HG03280 (cell line): ENCODE data around the gene C15orf61.

Experiments
- ATAC-seq: cut with Tn5 transposase; IDR thresholded peaks from one replicate; pipeline ENCODE4 v1.9.1; 2021; ENCODE audit warnings: mild to moderate bottlenecking, moderate library complexity; ENCODE audit not compliant: unreplicated experiment

Gene C15orf61

DNA sequence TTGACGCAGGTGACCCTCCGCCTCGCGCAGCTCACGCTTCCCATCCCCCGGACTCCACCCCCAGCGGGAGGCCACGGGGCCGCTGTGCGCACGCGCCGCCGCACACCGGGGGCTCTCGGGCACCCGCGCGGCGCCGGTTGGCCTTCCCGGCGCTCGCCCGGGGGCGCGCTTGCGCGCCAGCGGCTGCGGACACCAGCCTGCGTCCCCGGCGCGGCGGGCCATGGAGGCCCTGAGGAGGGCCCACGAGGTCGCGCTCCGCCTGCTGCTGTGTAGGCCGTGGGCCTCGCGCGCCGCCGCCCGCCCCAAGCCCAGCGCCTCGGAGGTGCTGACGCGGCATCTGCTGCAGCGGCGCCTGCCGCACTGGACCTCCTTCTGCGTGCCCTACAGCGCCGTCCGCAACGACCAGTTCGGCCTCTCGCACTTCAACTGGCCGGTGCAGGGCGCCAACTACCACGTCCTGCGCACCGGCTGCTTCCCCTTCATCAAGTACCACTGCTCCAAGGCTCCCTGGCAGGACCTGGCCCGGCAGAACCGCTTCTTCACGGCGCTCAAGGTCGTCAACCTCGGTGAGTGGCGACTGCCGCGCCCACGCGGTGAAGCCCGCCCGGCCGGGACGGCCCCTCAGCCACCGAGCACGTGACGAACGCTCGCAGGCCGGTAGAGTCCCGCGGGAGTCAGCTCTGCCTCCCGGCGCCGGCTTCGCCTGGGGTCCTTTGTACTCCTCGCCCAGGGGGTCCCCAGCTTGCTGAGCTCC, at the start of gene C15orf61:
Gene C15orf61 (plus strand): TSS at position 103 of the 754 bp plus-strand sequence. CDS start 118 bp downstream, at position 221.
- peak; percentile 79 for ATAC-seq

DNA sequence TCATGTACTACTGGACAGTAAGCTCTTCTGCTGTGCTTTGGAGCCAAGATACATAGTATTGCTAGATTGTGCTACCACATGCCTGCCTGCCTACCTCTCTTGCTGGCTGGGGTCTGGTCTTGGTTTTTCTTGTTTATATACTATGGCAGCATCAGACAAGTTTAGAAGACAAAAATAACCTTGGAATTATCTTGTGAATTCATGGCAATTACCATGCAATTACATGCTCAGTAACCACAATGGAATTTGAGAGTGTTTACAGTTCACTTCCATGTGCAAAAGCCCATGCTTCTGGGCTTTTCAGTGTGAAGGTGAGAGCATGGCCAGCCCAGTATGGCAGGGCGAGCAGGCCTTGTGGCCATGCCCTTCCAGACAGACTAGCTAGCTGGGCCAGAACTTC, 48.0 kb upstream of the C15orf61 start:
- no peak for ATAC-seq

DNA sequence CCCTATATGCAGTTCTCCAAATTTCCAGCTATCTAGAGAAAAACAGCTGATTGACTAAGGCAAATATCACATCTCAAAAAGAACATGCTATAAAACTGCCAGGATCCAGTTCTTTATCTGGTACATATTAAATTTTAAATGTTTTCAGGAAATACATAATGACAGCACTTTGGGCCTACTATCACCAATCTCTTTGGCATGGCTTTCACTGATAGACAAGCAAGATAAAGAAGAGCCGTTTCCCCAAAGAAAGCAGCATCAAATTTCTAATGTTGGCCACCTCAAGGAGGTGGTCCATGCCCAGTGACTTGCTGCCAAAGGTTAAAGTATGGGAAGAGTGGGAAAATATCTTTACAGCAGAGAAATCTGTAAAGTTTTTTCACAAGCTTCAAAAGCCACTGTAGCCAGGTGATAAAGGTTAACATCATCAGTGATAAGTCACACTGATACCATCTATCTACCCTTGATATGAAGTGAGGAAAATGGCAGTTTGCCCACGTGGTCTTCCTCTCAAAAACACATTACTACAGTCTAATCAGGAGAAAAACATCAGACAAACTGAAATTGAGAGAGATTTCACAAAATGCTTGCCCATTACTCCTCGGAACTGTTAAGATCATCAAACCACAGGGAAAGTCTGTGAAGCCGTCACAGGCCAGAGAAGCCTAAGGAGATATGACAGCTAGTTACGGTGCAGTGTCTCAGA, 46.4 kb upstream of the C15orf61 start:
- ATAC-seq = no peak

DNA sequence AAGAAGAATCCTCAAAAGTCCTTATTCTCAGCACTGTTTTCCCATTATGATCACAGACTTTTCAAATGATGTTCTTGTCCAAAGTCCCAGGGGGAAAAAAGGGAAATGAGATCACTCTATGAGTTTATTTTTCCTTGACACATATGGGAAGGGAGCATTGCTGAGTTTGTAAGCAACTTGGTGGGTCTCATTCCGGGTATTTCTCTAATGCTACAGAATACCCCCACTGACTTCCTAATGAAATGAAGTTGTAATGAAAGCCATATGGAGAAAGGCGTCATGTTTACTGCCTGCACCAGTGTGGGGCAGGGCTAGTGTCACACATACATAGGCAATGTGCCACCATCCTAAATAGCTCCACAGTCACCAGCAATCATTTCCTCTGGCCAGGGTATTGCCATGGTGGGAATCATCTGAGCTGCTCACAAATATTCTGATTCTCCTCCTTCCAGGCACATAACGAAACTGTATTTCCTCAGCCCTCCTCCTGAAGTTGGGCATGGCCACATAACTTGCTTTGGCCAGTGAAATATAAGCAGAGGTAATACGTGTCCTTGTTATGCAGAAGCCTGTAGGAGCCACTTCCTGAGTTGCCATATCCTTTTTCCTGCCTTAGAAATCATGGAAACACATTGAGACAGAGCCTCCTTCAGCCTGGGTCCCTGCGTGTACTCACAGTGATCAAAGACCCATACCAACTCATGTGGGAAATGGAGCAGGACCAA, 41.0 kb upstream of the C15orf61 start:
- no peak for ATAC-seq

DNA sequence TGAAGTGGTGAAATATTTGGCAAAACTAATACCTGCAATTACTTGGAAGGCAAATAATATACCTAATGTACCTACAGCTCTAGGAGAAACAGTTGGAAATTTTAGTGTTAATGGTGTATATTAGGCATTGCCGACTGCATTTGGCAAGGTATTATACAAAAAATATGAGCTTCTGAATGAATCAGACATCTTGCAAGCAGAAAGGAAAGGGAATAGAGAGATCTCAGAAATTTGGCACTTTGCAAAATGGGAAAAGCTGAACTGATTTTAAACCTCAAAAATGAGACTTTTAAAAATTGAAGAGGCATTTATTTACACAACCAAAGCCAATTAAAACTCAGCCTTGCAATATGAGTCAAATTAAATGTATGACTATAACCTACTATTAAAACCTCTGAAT, 40.2 kb upstream of the C15orf61 start:
- no peak for ATAC-seq

DNA sequence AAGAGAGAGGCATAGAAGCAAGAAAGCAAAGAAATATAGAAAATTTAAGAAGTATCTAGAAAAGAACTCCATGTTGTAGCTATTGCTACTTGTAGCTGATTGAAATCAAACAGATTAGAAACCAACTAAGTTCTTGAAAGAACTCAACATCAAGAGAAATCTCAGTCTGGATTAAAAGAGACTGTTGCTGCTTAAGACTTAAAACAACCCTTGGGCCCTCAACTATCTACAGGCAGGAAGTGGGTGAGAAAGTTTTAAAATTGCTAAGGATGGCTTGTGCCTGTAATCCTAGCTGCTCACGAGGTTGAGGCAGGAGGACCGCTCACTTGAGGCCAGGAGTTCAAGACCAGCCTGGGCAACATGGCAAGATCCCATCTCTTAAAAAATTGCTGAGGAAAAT, 39.3 kb upstream of the C15orf61 start:
- no peak for ATAC-seq

DNA sequence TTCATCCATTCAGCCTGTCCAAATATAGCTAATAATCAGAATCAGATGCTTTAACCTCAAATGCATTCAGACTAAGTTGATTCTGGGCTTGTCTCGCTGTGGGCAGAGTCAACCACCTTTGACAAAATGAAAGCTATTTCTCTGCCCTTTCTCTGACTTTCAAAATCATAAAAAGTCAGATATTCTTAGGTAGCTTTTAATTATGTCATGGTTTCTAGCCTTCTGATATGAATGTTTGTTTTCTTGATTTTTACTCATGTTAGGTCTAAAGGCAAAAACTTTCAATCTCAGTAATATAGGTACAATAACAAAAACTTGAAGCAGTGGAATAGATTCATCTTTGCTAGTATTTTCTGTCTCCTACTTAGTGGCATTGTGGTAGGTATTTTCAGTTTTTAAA, 25.3 kb upstream of the C15orf61 start:
- ATAC-seq = no peak

DNA sequence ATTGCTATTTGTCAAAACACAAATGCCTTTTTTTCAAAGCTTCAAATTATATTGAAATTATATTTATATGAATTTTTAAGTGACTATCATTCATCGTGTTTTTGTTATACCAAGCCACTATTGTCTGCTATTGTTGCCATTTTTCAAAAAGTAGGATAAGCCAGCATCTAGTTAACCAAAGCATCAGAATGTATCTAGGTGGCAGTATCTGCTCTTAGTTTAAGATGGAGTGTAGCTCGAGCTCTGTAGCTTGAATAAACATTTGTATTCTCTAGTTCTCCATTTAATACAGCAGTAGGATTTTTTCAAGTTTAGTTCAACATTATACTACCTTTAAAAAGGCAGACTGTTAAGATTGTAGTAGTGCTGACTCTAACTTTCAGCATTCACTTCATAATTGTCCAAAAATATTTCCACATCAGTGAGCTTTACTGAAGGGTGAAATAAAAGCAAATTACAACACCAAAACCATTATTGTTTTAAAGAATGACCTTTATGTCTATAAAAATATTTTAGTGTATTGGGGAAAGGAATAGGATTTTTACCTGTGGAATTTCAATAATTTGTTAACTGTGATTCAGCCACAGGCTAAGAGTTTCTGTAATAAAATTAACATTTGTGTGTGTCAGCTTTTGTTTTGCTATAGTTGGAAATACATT, 19.6 kb upstream of the C15orf61 start:
- ATAC-seq = no peak

DNA sequence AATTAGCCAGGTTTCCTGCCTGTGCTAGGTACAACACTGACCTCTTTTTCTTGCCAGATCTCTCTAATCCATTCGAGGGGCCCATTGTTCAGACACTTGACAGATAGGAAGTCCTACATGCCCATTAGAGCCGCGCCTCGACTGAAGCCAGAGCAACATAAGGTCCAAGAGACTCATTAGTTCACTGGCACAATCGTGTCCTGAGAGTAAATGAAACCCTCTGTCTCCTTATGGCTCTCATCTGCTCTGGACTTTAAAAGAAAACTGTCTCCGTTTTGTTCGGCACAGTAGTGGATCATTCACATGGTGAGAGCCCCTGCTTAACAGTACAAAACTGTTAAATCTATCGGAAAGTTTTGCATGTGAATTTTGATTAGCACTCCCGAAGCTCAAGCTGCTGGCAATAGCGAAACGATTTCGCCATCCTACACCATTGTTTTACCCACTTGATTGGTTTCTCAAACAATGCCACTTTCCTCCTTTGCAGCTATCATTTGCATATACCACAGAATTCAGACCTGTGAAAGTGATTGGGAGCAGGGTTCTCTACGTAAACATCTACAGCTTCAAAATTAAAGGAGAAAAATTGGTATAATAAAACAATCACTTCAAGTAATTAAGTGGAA, 19.0 kb upstream of the C15orf61 start:
- ATAC-seq = no peak

DNA sequence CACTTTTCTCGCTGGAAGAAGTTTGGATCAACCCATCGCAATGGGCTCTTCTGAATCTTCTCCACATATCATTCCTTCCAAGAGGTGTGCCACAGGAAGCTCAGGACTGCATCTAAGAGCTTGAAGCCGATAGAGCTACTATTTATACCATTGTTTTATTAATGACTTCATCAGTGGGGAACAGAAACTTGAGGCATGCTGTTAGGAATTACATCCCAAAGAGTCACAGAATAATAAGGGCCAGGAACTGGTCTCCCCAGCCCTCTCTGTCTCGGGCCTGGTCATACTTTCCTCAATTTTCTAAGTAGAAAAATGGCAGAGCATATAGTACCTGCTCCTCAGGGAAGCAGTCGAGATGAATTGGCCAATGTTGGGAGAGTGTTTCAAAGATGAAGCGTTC, 16.9 kb upstream of the C15orf61 start:
- ATAC-seq = no peak

DNA sequence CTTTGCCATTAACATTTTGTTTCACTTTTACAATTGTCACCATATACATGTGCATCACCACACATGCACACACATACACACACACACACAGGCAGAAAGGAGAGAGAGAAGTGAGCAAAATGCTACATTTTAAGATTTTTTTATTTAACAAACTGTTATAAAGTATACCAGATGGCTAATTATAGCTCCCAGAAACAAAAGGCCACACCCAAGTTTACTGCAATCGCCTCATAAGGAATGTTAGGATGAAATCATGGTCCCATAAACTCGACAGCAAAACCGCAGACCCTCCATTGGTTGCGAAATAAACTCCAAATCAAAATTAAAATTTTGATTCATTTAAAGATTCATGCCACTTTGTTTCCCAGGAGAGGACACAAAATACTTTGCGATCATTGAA, 16.1 kb upstream of the C15orf61 start:
- ATAC-seq = no peak

DNA sequence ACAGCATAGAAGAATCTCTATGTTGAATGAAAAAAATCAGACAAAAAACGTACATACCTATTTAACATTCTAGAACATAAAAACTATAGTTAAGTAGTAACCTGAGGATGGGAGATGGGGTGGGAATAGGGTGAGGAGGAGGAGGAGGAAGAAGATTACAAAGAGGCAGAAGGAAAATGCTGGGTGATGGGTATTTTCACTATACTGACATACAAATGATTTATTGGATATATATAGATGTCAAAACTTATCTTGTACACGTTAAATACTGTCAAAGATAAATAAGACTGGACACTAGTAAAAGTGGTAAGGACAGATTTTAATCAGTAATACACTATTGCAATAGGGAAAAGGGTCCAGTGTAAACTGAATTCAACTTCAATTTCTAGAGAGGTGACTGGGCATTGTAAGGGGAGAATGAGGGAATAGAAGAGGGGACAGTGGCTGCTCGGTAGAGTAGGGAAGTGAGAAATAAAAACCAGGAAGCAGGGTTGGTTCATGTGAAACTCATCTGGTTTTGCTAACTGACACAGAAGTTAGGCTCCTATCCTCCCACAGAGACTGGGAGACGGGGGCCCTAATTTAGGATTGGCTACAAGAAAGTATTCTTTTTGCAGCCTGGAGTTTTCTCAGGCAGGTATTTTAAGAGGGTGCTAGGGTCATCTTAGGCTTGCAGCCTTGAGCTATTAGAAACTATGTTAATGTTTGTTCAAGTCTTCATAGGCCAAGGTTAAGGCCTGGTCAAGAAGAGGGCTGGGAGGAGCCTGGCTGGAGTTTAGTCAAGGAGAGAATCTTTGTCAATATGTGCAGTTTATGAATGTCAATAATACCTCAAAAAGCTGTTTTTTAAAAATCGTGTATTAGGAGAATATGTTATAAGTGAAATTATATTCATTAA, 15.0 kb upstream of the C15orf61 start:
- no peak for ATAC-seq

DNA sequence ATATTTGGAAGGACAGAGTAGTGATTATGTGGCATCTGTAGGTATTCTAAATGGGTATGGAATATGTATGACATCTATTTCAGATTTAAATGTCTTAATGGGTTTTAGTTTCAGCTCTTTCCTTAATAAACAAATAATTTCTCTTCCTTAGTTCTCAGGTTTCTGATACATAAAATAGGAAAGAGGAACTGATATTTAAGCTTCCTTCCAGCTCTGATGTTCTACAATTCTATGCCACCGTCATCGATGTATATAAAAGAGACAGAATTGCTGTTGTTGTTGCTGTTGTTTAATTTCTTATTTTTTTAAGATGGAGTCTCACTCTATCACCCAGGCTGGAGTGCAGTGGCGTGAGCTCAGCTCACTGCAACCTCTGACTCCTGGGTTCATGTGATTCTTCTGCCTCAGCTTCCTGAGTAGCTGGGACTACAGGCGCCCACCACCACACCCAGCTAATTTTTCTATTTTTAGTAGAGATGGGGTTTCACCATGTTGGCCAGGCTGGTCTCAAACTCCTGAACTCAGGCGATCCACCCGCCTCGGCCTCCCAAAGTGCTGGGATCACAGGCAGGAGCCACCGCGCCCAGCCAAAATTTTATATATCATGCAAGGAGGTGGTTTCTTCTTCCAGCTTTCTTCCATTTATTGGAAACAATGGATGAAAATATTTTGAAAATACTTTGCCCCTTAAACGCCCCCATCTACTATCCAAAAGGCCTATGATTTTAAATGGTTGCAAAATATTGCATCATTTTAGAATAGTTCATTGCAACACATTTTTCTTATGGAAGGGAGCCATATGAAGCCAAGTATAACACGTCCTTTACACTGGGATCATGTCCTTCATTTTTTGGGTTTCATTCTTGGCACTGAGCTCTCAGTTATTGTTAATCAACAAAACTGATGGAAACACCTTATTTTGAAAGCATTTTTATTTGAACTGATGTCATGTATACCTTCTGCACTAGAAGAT, 13.9 kb upstream of the C15orf61 start:
- no peak for ATAC-seq

DNA sequence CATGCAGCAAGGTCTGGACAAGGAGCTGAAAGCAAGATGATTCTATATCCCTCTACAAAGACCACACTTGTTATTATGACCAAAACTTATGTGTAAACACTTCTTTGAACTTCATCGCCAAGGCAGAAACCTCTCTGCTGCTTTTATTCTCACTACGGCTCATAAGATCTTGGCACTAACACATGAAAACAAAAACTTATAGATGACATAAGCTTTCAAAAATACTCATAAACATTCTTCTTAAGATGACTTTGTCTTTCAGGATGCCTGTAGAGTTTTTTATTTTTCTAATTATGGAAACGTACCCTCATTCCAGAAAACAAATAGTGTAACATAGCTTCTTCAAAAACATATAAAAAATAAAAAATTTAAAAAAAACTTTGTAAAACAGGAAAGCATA, 12.5 kb upstream of the C15orf61 start:
- ATAC-seq = no peak

DNA sequence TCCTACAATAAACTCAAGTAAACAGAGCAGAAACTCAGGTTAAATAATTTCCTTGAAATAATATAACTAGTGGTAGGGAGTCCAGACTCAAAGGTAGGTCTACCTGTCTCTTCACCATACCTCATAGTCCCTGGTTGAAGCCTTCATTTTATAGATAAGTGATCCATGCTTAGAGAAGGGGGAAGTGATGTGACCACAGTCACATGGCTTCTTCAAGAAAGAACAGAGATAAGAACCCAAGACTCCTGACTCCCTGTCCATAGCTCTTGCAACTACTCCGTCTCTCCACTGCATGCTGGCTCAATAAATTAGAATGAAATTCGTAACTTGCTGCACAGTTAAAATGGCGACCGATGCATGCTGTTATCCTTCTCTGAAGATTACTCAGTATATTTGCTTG, 11.0 kb upstream of the C15orf61 start:
- no peak for ATAC-seq

DNA sequence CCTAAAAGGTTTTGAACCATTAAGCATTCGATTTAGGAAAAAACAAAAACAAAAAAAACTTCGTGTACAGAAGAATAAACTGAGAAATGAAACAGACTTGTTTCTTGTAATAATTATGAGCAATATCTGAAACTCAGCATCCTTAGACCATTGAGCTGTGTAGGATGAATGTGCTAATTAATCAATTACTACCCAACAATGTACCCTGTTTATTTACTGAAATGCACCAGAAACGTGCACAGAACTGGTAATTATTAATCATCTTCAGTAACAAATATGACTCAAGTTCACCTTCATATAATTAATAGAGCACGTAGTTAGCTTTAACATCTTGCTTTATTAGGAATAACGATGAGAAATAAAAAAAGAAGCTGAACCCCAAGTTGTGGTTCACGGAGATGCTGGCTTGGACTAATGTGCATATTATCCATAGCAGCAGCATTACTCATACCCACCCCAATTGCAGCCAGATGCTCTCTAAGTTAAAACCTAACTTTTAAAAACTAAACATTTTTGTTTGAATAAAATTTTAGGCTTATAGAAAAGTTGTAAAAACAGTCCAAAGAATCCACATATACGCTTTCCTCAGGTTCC, 10.2 kb upstream of the C15orf61 start:
- ATAC-seq = no peak

DNA sequence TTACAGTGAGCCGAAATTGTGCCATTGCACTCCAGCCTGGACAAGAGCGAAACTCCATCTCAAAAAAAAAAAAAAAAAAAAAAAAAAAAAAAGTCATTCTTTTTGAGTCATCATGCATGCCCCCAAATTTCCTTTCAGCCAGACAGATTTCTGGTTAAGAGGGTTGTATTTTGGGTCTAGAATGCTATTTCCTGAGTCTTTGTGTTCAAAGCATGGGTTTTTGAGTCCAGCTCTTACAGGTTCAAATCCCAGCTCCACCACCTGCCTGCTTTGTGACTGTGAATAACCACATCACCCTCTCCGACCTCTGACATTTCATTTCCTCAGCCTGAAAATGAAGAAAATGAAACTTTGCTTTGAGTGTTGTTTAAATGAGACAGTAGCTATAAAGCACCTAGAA, 9.3 kb upstream of the C15orf61 start:
- ATAC-seq = no peak

DNA sequence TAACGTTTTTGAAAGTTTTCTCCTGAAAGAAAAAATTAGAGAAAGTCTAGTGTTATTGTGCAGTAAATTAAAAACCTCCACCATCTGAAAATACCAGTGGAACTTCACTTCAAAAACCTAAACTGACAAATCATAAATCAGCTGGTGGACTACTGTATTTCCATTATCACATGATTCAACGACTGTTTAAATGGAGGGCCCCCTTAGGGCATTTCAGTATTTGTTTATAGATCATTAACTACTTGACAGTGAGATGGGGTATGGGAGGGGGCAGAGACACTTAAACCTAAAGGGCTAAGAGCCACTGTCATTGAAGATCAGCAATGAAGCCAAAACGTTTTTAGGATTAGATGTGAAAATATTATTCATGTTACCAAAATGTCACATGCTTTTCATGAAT, 8.8 kb upstream of the C15orf61 start:
- no peak for ATAC-seq
